Mesendoderm (in vitro differentiated cells): ENCODE results near the gene UNC119.

Experiments used
- DNase-seq: peaks from one replicate; pipeline ENCODE4 v3.0.0; 2013
- H2AK5ac ChIP-seq: 2 replicates; pipeline ENCODE4 v1.6.1; 2013; ENCODE audit warnings: low read length, inconsistent platforms
- H2BK120ac ChIP-seq: 2 replicates; pipeline ENCODE4 v1.6.1; 2013; ENCODE audit warnings: low read depth, mild to moderate bottlenecking, low read length, moderate library complexity, mixed read lengths
- H2BK15ac ChIP-seq: replicated peaks from 2 replicates; pipeline ENCODE4 v1.6.1; 2013; ENCODE audit warnings: low read depth, mild to moderate bottlenecking, moderate library complexity
- H2BK5ac ChIP-seq: 2 replicates; pipeline ENCODE4 v1.6.1; 2013; ENCODE audit warnings: low read length, inconsistent platforms
- H3K18ac ChIP-seq: 2 replicates; pipeline ENCODE4 v1.6.1; 2013; ENCODE audit warnings: mild to moderate bottlenecking, low read length, mixed read lengths
- H3K23ac ChIP-seq: one replicate; pipeline ENCODE4 v1.6.1; 2013; ENCODE audit warnings: low read length
- H3K27ac ChIP-seq: 2 replicates; pipeline ENCODE4 v1.5.1; 2013; ENCODE audit warnings: low read depth, mild to moderate bottlenecking, inconsistent platforms, low read length, moderate library complexity
- H3K27me3 ChIP-seq: 2 replicates; pipeline ENCODE4 v1.6.1; 2013; ENCODE audit warnings: low read length, control low read depth, mild to moderate bottlenecking, inconsistent platforms; ENCODE audit not compliant: insufficient read depth, poor library complexity
- H3K36me3 ChIP-seq: 2 replicates; pipeline ENCODE4 v1.6.1; 2013; ENCODE audit warnings: low read length, inconsistent platforms; ENCODE audit not compliant: control insufficient read depth, insufficient read depth
- H3K4ac ChIP-seq: one replicate; pipeline ENCODE4 v1.6.1; 2013; ENCODE audit warnings: low read depth, mild to moderate bottlenecking, low read length, moderate library complexity
- H3K4me1 ChIP-seq: 2 replicates; pipeline ENCODE4 v1.6.1; 2013; ENCODE audit warnings: low read depth, low read length, inconsistent platforms; ENCODE audit not compliant: control insufficient read depth
- H3K4me2 ChIP-seq: 2 replicates; pipeline ENCODE4 v1.6.1; 2013; ENCODE audit warnings: low read length
- H3K4me3 ChIP-seq: 2 replicates; pipeline ENCODE4 v1.5.1; 2013; ENCODE audit warnings: mild to moderate bottlenecking, low read length
- H3K56ac ChIP-seq: one replicate; pipeline ENCODE4 v1.6.1; 2013; ENCODE audit warnings: low read length
- H3K79me1 ChIP-seq: 2 replicates; pipeline ENCODE4 v1.6.1; 2013; ENCODE audit warnings: low read length, inconsistent platforms
- H3K79me2 ChIP-seq: 2 replicates; pipeline ENCODE4 v1.6.1; 2013; ENCODE audit warnings: mild to moderate bottlenecking, low read length; ENCODE audit not compliant: control insufficient read depth, insufficient read depth
- H3K9ac ChIP-seq: 2 replicates; pipeline ENCODE4 v1.6.1; 2013; ENCODE audit warnings: low read length, inconsistent platforms
- H4K5ac ChIP-seq: one replicate; pipeline ENCODE4 v1.6.1; 2013; ENCODE audit warnings: low read length
- H4K8ac ChIP-seq: one replicate; pipeline ENCODE4 v1.6.1; 2013; ENCODE audit warnings: low read depth, mild to moderate bottlenecking, control low read depth, low read length, moderate library complexity
- WGBS: extraction: QIAGEN DNeasy Blood & Tissue Kit; methylation state at CpG from one replicate; pipeline ENCODE4 v1.1.7; 2013; ENCODE audit warnings: low lambda C conversion rate, missing lambda C conversion rate; ENCODE audit not compliant: insufficient coverage; ENCODE audit errors: extremely low coverage; 5-methylcytosine and 5-hydroxymethylcytosine counted together

UNC119 gene

DNA sequence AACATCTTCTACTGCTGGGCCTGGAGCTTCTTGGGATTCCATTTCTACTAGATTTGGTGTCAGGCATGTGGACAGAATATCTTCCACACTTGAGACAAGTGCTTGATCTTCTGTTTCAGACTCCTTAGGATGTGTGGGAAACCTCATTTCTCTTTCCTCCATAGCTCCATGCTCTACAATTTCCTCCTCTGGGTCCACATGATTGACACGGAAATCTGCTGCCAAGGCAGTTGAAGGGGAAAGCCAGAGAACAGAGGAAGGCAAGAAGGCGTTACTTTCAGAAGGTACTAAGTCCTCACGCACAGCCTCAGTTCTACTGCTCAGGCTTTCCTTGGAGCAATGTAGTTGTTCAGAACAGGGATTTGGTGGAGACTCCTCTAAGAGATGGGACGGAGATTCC is 39.8 kb upstream of the UNC119 start:
- H3K79me1 ChIP-seq: peaks cover 9% of the 10 kb centered on the region
- no peak overlapping the region for H3K4me3 ChIP-seq
- no peak overlapping the region for H2AK5ac ChIP-seq
- no peak overlapping the region for H2BK120ac ChIP-seq
- no peak overlapping the region for H3K9ac ChIP-seq
- H3K79me2 ChIP-seq: peaks cover under 1% of the 10 kb centered on the region
- no peak overlapping the region for H3K27ac ChIP-seq
- H3K23ac ChIP-seq: no peak overlapping the region
- no peak overlapping the region for H2BK5ac ChIP-seq
- H3K4me2 ChIP-seq: no peak overlapping the region
- no peak overlapping the region for H3K56ac ChIP-seq
- no peak overlapping the region for H3K4ac ChIP-seq
- H4K8ac ChIP-seq: no peak overlapping the region
- H3K27me3 ChIP-seq: no peaks in the 10 kb centered on the region
- no CpG with 5 or more reads among the region's 4 CpGs for WGBS
- H3K36me3 ChIP-seq: peaks cover 30% of the 10 kb centered on the region
- no peak for DNase-seq
- H3K18ac ChIP-seq: no peak overlapping the region
- H3K4me1 ChIP-seq: no peaks in the 10 kb centered on the region
- H4K5ac ChIP-seq: no peak overlapping the region
- H2BK15ac ChIP-seq: no peak overlapping the region

DNA sequence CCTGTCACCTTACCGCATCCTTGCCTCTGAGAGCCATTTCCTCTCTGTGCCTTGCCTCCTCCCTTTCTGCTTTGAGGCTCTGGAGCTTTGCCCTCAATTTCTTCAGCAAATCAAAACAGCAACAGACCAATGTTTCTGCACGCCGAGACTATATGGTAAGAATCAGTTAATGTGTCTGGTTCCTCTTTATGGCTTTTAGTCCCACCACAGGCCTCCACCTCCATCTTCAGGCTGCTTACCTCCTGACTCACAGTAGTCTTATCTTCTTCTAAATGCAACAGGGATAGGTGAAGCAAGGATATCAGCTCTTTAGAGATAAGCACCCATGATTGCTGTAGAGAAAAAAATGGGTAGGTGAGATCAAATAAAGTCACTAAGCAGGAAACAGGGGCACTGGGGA is 33.4 kb upstream of the UNC119 start:
- H2AK5ac ChIP-seq: no peak overlapping the region
- DNase-seq: no peak
- no peak overlapping the region for H3K4ac ChIP-seq
- H3K9ac ChIP-seq: no peak overlapping the region
- no peaks in the 10 kb centered on the region for H3K4me1 ChIP-seq
- no peak overlapping the region for H4K8ac ChIP-seq
- no peak overlapping the region for H4K5ac ChIP-seq
- peaks cover 38% of the 10 kb centered on the region for H3K36me3 ChIP-seq
- no peaks in the 10 kb centered on the region for H3K27me3 ChIP-seq
- peaks cover 6% of the 10 kb centered on the region for H3K79me1 ChIP-seq
- no peak overlapping the region for H3K56ac ChIP-seq
- no peak overlapping the region for H3K18ac ChIP-seq
- no peak overlapping the region for H2BK120ac ChIP-seq
- no peak overlapping the region for H3K4me2 ChIP-seq
- no peaks in the 10 kb centered on the region for H3K79me2 ChIP-seq
- no peak overlapping the region for H2BK5ac ChIP-seq
- H3K23ac ChIP-seq: no peak overlapping the region
- H2BK15ac ChIP-seq: no peak overlapping the region
- no peak overlapping the region for H3K27ac ChIP-seq
- no CpG with 5 or more reads among the region's 3 CpGs for WGBS
- H3K4me3 ChIP-seq: no peak overlapping the region

DNA sequence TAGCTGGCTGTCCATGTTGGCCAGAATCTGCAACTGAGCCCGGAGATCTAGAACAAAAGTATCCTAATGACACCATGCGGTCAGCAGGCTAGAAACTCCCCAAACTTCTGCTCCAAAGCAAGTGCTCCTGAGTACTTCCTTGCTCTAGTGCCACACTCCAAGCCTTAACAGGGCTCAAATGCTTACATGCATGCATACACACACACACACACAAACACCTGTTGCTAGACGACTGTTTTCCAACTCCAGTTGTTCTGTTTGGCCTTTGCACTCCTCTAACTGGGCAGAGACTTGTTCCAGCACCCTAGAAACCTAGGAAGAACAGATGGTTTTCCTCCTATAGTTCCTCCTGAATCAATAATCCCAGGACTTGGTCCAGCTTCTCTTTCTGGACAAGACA is 32.0 kb upstream of the UNC119 start:
- H2BK15ac ChIP-seq: no peak overlapping the region
- no peak overlapping the region for H2BK5ac ChIP-seq
- no peaks in the 10 kb centered on the region for H3K79me2 ChIP-seq
- no peak overlapping the region for H3K9ac ChIP-seq
- no CpG with 5 or more reads among the region's 3 CpGs for WGBS
- no peak overlapping the region for H3K4me3 ChIP-seq
- H3K4ac ChIP-seq: no peak overlapping the region
- H3K27me3 ChIP-seq: no peaks in the 10 kb centered on the region
- no peak overlapping the region for H4K5ac ChIP-seq
- DNase-seq: no peak
- H3K18ac ChIP-seq: no peak overlapping the region
- peaks cover 6% of the 10 kb centered on the region for H3K79me1 ChIP-seq
- H3K23ac ChIP-seq: no peak overlapping the region
- no peak overlapping the region for H3K56ac ChIP-seq
- H3K36me3 ChIP-seq: peaks cover 38% of the 10 kb centered on the region
- no peak overlapping the region for H3K4me2 ChIP-seq
- H3K27ac ChIP-seq: no peak overlapping the region
- H2AK5ac ChIP-seq: no peak overlapping the region
- no peaks in the 10 kb centered on the region for H3K4me1 ChIP-seq
- H2BK120ac ChIP-seq: no peak overlapping the region
- H4K8ac ChIP-seq: no peak overlapping the region

DNA sequence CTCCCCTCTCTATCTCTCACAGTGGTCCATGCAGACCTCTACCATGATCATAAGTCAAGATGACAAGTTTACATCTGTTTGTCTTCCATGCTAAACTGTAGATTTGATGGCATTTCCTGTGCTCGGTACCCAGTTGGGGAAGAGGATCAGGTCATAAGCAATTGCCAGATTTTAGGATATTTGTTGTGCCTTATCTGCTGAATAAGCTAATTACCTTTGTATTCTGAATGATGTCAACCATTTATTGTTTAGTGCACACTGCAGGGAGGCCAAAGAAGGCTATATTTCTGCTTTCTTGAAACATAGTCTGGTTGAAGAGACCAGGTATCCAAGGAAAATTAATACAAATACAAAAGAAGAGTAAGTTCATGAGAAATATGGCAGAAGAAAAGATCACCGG is 30.1 kb upstream of the UNC119 start:
- H4K8ac ChIP-seq: no peak overlapping the region
- H3K36me3 ChIP-seq: peaks cover 42% of the 10 kb centered on the region
- H3K4me3 ChIP-seq: no peak overlapping the region
- no peak overlapping the region for H3K18ac ChIP-seq
- no peak overlapping the region for H3K56ac ChIP-seq
- WGBS: no CpG with 5 or more reads among the region's 2 CpGs
- DNase-seq: no peak
- no peak overlapping the region for H3K27ac ChIP-seq
- H3K23ac ChIP-seq: no peak overlapping the region
- H2BK120ac ChIP-seq: no peak overlapping the region
- no peaks in the 10 kb centered on the region for H3K79me2 ChIP-seq
- no peak overlapping the region for H2AK5ac ChIP-seq
- no peaks in the 10 kb centered on the region for H3K27me3 ChIP-seq
- no peak overlapping the region for H2BK5ac ChIP-seq
- H2BK15ac ChIP-seq: no peak overlapping the region
- H3K4me1 ChIP-seq: no peaks in the 10 kb centered on the region
- H3K4ac ChIP-seq: no peak overlapping the region
- no peak overlapping the region for H4K5ac ChIP-seq
- no peak overlapping the region for H3K4me2 ChIP-seq
- H3K9ac ChIP-seq: no peak overlapping the region
- no peaks in the 10 kb centered on the region for H3K79me1 ChIP-seq

DNA sequence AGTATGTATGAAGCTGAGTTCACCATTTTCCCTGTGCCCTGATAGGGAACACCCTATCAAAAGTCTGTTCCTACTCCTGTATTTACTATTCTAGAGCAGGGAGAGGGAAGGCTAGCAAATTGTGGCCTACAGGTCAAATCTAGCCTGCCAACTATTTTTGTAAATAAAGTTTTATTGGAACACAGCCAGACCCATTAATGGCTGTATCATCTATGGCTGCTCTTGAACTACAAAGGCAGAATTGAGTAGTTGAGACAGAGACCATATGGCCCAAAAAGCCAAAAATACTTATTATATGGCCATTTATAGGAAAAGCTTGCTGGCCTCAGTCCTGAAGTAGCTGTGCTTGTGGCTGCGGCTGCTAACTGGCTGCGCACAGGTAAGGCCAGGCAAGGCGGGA is 28.5 kb upstream of the UNC119 start:
- H4K8ac ChIP-seq: no peak overlapping the region

DNA sequence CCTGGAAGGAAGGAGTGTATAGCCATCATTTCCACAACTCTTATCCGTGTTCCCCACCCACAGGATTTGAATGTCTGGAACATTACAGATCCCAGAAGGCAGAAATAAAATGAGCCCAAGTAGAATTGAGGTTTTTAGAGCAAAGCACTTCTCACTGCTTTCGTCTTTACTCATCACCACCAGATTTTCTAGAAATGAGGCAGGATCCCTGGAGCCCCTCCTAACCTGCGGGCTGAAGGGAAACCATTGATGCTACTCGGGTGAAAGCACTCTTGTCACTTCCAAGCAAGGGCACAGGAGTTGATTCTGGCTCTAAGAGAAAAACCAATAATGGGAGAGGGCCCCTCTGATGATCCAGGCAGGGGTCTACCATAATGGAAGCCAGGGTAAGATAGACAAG is 27.1 kb upstream of the UNC119 start:
- no peak overlapping the region for H2BK15ac ChIP-seq
- H3K9ac ChIP-seq: no peak overlapping the region
- H4K8ac ChIP-seq: no peak overlapping the region
- H3K4me1 ChIP-seq: peaks cover 5% of the 10 kb centered on the region
- no peak overlapping the region for H3K27ac ChIP-seq
- no peak overlapping the region for H3K23ac ChIP-seq
- no peak overlapping the region for H3K4ac ChIP-seq
- H3K56ac ChIP-seq: no peak overlapping the region
- H3K4me3 ChIP-seq: no peak overlapping the region
- no peak overlapping the region for H4K5ac ChIP-seq
- H3K4me2 ChIP-seq: no peak overlapping the region
- no CpG with 5 or more reads among the region's 4 CpGs for WGBS
- H3K36me3 ChIP-seq: peaks cover 30% of the 10 kb centered on the region
- H2BK5ac ChIP-seq: no peak overlapping the region
- no peaks in the 10 kb centered on the region for H3K27me3 ChIP-seq
- H3K79me2 ChIP-seq: no peaks in the 10 kb centered on the region
- H2BK120ac ChIP-seq: no peak overlapping the region
- H2AK5ac ChIP-seq: no peak overlapping the region
- H3K18ac ChIP-seq: no peak overlapping the region
- DNase-seq: no peak
- no peaks in the 10 kb centered on the region for H3K79me1 ChIP-seq

More for the DNA sequence above, 28.5 kb upstream of the UNC119 start:
- Histone ChIP-seq H3K4me2 (no peak overlapping the region), H3K4me3 (no peak overlapping the region), H3K56ac (no peak overlapping the region), H3K18ac (no peak overlapping the region), H3K79me2 (no peaks in the 10 kb centered on the region), H2BK5ac (no peak overlapping the region), H3K27me3 (no peaks in the 10 kb centered on the region), H2AK5ac (no peak overlapping the region), H3K4me1 (peaks cover 5% of the 10 kb centered on the region), H3K36me3 (peaks cover 38% of the 10 kb centered on the region), H3K4ac (no peak overlapping the region), H2BK120ac (no peak overlapping the region), H2BK15ac (no peak overlapping the region), H3K9ac (no peak overlapping the region), H3K23ac (no peak overlapping the region), H3K27ac (no peak overlapping the region), H4K5ac (no peak overlapping the region), H3K79me1 (no peaks in the 10 kb centered on the region)
- no CpG with 5 or more reads among the region's 3 CpGs for WGBS
- no peak for DNase-seq
